ENCODE measurements around the gene CDK19.
A peak's percentile ranks its signal among the peaks of the same experiment; 100 is the strongest.
"Not testable (repeated sequence)": the region's sequence is repeated elsewhere in the genome, so short reads cannot be mapped to it uniquely, and the experiment has no call there.

Gene CDK19
- total RNA-seq = 11.4 to 29.8 reads per million in 2 experiments

DNA sequence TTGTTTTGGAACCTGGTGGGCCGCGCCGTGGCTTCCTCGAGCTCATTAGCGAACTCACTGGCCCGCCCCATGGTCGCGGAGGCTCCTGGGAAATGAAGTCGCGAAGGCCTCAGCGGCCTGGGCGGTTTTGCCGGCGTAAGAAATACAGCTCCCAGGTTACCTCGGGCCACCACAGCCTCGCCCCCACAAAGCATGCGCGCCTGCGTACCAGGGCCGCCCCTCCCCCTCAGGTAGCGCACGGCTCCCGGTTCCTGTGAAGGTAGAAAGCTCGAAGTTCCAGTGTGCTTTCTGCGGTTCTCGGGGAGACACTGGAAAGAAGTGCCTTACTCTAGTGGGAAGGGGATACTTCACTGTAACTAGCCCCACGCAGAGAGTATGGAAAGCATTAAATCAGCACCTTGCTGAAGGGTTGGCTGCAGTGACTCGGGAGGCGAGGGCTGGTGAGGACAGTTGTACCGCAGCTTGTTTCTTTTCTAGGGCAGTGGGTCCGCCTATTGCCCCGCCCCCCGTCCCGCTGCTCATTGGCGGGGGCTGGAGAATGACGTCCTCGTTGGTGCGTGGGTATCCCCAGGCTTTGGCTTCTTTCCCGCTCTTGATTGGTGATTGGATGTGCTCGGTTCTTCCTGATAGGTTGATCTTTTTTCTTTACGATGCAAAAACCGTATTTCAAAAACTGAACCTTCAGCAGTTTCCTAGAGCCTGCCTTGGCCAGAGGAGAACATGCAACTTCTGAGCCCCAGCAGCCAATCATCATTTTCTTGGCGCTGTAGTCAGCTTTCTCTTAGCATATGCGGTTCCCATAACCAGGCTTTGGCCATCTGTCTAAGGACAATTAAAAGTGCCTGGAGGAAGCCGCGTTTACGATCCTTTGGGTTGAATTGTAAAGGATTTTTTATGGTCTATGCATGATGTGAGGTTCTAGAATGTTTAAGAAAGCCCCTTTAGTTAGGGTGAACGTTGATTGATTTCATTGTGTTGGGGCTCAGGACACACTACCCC lies at the start of gene CDK19:
CDK19 (minus strand) TSS at position 59 of the 999 bp plus-strand sequence. CDS start 333 bp downstream, outside the sequence.
- peak; percentile 97 for DNase-seq (ENCODE audit: low read depth)

- no peak for DNase-seq (ENCODE audit: low read depth)
These were observed 49.6 kb upstream of the CDK19 start for GRCh38 chr6:110864824-110865223.

- no peak for DNase-seq (ENCODE audit: low read depth)
These were observed 44.1 kb upstream of the CDK19 start for GRCh38 chr6:110859335-110859792.

DNA sequence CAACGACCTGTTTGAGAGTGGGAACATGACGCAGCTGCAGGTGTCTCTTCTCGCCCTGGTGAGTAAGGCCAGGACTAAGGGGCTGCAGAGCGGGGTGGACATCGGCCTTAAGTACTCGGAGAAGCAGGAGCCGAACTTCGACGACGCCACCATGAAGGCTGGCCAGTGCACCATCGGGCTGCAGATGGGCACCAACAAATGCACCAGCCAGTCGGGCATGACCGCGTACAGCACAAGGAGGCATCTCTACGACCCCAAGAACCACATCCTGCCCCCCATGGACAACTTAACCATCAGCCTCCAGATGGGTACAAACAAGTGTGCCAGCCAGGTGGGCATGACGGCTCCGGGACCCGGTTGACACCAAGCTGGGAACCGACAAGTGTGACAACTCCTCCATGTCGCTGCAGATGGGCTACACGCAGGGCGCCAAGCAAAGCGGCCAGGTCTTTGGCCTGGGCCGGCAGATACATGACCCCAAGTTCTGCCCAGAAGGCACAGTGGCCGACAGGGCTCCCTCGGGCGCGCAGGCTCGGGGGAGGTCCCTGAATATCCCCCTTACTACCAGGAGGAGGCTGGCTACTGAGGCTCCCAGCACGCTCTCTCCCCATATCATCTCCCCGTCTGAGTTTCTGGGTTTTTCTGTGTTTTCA lies 43.4 kb upstream of the CDK19 start:
- DNase-seq (ENCODE audit: low read depth) = no peak

- no peak for DNase-seq (ENCODE audit: low read depth)
These were observed 42.7 kb upstream of the CDK19 start for GRCh38 chr6:110858016-110858415.

DNA sequence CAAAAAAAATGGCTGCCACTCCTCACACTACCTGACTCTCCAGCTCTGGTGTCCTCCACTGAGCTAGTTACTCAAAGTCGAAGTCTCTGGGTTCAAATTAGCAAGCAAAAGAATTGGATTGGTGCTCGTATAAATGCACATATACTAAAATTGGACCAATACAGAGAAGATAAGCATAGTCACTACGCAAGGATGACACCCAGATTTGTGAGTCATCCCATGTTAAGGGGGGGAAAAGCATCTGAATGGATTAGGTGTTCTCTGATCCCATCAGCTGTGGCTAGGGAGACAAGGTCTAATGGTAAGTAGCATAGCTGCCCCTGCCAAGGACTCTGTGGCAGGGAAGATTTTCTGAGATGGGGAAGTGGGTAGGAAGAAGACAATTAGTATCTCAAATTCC lies 41.0 kb upstream of the CDK19 start:
- no peak for DNase-seq (ENCODE audit: low read depth)

DNA sequence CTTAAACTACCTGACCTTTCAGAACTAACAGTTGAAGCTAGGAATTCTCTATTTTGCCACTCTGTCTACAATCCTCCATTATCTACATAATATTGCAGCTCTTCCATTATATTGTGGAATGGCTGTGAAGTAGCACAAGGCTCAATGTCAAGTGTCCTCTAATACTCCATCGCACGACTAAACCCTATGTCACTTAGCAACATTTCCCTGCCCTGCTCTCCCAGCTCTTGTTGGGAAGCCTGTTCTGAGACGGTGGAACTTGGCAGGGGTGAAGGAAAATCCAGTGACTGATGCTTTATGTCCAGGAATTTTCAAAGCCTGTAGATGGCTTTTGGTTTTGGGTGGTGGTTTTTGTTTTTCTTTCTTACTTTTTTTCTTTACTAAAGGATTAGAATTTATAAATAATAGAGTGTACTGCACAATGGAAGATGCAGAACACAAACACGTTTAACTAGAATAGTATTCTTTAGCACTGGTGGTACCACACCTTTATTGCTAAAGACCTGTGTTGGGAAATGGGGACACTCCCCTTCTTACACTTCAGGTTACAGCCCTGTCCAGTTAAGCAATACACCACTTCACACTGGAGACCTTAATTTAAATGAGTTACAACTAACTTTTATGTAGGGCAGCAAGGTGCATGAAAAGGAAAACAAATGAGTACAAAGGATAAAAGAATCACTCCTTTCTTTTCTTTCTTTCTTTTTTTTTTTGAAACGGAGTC lies 38.6 kb upstream of the CDK19 start:
- DNase-seq (ENCODE audit: low read depth) = no peak

GRCh38 chr6:110852773-110853172 lies 37.5 kb upstream of the CDK19 start:
- no peak for DNase-seq (ENCODE audit: low read depth)

DNA sequence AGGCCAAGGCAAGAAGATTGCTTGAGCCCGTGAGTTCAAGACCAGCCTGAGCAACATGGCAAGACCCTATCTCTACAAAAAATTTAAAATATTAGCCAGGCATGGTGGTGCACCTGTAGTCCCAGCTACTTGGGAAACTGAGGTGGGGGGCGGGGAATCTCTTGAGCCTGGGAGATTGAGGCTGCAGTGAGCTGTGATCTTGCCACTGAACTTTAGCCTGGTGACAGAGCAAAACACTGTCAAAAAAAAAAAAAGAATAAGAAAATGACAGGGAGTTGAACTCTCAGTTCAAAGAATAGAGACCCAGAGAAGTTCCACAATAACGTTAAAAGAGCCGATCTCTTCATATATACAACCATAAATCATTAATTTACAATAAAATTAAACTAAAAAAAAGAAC lies 34.5 kb upstream of the CDK19 start:
- DNase-seq (ENCODE audit: low read depth) = no peak

DNA sequence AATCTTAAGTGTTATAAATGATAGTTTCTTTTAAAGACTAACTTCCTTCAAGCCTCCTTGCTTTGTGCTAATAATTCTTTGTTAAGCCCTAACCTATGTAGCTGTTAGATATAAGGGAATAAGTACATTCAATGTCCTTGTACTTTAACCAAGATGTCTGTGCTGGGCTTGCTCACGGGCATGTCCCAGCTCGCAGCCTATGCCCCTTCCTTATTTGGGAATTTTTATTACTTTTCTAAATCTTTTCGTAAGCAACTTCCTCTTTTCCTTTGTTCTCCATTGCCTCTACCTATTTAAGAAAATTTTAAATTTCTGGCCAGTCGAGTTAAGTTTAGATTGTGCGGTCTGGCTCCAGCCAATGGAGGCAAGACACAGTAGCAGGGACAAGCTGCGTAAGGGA lies 26.0 kb upstream of the CDK19 start:
- no peak for DNase-seq (ENCODE audit: low read depth)

- DNase-seq (ENCODE audit: low read depth) = not testable (repeated sequence)
These were observed 20.5 kb upstream of the CDK19 start for GRCh38 chr6:110835751-110836150.

DNA sequence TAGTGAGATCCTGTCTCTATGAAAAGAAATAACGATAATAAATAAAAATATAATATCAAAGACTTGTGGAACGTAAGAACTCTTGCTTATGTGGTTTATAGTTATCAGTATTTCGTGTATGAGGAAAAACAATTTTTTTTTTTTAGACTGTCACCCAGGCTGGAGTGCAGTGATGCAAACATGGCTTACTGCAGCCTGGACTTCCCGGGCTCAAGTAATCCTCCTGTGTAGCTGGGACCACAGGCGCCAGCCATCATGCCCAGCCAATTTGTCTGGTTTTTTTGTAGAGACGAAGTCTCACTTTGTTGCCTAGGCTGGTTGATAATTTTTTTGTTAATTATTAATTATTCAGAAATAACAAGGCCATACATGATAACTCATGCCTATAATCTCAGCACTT lies 18.6 kb upstream of the CDK19 start:
- no peak for DNase-seq (ENCODE audit: low read depth)

DNA sequence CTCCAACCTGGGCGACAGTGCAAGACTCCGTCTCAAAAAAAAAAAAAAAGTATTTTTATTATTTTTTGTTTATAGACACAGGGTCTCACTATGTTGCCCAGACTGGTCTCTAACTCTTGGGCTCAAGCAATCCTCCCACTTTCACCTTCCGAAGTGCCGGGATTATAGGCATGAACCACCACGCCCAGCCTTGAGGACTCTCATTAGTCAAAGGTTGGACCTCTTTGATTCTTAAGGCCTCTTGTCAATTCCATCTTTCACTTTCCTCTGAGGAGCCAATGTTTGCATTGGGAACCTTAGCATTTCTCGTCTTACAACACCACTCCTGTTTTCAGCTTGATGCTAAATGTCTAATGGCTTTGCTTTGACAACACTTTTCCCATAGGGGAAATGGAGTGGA lies 16.1 kb upstream of the CDK19 start:
- DNase-seq (ENCODE audit: low read depth) = no peak

GRCh38 chr6:110828396-110828795 lies 13.1 kb upstream of the CDK19 start:
- no peak for DNase-seq (ENCODE audit: low read depth)

DNA sequence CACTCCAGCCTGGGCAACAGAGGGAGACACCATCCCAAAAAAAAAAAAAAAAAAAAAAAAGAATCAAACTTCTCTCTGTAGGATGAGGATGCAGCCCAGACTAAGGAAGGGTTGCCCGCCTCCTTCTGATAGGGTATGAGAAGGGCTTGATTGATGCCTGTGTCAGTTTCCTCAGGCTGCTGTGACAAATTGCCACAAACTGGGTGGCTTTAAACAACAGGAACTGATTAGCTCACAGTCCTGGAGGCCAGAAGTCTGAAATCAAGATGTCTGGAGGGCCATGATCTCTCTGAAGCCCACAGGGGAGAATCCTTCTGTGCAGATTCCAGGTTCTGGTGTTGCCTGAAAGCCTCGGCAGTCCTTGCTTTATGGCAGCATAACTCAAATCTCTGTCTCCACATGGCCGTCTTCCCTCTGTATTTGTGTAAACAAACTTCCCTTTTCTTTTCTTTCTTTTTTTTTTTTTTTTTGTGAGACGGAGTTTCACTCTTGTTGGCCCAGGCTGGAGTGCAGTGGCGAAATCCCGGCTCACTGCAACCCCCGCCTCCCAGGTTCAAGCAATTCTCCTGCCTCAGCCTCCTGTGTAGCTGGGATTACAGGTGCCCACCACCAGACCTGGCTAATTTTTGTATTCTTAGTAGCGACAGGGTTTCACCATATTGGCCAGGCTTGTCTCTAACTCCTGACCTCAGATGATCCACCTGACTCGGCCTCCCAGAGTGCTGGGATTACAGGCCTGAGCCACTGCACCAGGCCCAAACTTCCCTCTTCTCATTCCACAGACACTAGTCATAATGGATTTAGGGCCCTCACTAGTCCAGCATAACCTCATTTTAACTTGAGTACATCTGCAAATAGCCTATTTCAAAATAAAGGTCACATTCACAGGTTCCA lies 11.2 kb upstream of the CDK19 start:
- no peak for DNase-seq (ENCODE audit: low read depth)

GRCh38 chr6:110823146-110823545 lies 7.9 kb upstream of the CDK19 start:
- DNase-seq (ENCODE audit: low read depth) = no peak

- no peak for DNase-seq (ENCODE audit: low read depth)
These were observed 7.0 kb upstream of the CDK19 start for GRCh38 chr6:110822249-110822648.

- no peak for DNase-seq (ENCODE audit: low read depth)
These were observed 1.4 kb upstream of the CDK19 start for GRCh38 chr6:110816677-110817076.

GRCh38 chr6:110815015-110815410 lies 256 bp downstream of the CDK19 start:
- DNase-seq (ENCODE audit: low read depth) = no peak

DNA sequence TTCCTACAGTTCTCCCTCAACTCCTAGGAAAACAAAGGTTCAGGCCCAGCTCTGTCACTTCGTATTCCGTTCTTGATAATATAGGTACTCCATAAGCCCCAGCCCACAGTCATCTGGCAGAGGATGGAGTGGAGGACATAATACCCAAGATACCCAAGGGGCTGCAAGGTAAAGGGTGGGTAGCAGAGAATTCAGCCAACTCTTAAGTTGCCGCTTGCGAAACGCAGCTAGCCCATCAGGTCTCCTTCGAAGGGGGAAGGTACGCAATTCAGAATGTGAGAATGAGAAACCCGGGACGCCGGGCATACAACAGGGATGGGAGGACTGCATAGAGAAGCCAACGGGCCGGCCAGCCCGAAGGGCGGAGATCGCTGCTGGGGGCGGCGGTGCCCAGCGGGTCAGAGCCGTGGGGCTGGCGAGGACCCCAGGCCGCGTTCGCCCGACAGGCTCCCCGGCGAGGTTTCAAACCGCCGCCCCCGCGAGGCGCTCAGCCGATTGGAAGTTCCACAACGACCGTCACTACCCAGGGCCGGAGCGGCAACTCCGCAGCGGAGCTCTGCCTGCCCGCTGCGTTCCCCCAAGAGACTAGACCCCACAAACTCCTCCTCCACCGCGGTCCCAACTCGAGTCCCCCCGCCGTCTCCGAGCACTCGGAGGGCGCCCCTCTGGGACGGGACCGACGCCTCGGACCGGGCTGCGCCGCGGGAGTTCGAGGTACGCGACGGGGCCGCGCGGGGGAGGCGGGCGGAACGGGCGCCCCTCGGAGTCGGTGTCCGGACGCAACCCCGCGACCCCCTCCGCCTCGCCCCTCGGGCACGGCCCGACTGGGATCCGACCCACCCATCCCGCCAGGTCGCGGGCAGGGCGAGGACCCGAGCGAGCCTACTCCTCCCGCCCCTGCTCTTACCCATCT lies 911 bp downstream of the CDK19 start:
- peak; percentile 33 for DNase-seq (ENCODE audit: low read depth)

Measured in T follicular helper cell (primary cell).